GM13977 (cell line): Measurements from ENCODE around the gene MYO5B.

Experiments
- DNase-seq: peaks from one replicate; pipeline ENCODE4 v3.0.0; 2012; ENCODE audit warnings: low spot score
- CTCF ChIP-seq: IDR thresholded peaks from 2 replicates; pipeline ENCODE4 v1.5.1; 2012; ENCODE audit warnings: mild to moderate bottlenecking, control low read depth; ENCODE audit not compliant: insufficient read depth; ENCODE audit errors: extremely low read depth, missing control alignments
- in situ Hi-C: fragments of 300-500 bp; cut with MboI; formaldehyde crosslinking; loops from one replicate; pipeline ENCODE4 v1.12.0; 2022; ENCODE audit warnings: low sequenced_read_pairs, low pct_unique_long_range_greater_than_20kb, mixed read lengths, inconsistent platforms; ENCODE audit not compliant: unreplicated experiment

MYO5B gene

GRCh38 chr18:49880661-49881060, 314.3 kb downstream of the MYO5B start:
- TF ChIP-seq CTCF: no peak
- in situ Hi-C loops: no loop called here
- DNase-seq: no peak

GRCh38 chr18:49879271-49879580, 315.7 kb downstream of the MYO5B start:
- no peak for TF ChIP-seq CTCF
- in situ Hi-C loops: no loop called here
- DNase-seq: no peak

DNA sequence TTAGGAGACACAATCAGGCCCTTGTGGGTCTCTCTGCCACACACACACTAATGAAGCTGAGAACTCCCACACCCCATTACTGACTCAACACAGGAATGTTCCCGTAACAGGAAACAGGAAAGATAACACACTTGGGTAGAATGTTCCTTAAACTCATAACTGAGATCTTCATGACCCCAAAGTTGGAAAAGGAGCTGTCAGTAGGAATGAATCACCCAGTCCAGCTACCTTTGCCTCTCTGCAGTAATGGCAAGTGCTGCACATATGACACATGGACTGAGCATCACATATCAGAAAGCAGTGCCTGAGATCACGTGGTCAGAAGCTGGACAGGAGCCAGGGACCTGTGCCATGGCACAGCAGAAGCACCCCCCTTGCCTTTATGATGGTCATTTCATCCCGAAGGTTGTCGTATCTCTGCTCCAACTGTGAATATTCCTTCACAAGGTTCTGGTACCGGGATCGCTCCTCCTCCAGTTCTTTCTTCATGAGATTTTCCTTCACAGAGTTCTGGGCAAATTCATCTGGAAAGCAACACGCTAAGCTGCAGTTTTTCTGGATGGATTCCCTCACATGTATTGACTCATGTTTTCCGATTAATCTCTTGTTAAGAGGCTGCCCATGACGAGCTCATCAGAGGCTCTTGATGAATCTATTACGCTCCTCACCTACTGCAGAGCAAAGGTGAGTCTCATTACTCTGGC, 316.2 kb downstream of the MYO5B start:
- no peak for TF ChIP-seq CTCF
- no peak for DNase-seq
- in situ Hi-C loops: no loop called here

- DNase-seq: no peak
- in situ Hi-C loops: no loop called here
- no peak for TF ChIP-seq CTCF
Measured at GRCh38 chr18:49878015-49878414, 316.9 kb downstream of the MYO5B start.

DNA sequence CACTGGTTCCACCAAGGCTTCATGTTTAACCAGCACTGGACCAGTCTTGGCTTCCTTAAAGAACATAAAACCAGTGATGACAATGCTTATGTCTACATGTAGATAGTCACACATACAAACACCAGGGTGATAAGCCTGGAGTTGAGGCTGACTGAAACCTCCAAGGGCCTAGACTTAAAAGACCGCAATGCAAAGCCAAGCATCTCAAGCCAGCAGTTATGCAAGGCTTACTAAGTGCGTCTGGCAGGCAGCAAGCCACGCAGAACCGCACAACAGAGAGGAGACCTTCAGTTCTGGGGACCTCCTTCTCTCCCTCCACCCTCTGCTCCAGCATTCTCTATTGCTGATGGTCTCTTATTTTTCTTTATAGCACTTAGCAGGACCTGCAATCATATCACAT, 318.4 kb downstream of the MYO5B start:
- TF ChIP-seq CTCF: no peak
- no peak for DNase-seq
- in situ Hi-C loops: no loop called here

DNA sequence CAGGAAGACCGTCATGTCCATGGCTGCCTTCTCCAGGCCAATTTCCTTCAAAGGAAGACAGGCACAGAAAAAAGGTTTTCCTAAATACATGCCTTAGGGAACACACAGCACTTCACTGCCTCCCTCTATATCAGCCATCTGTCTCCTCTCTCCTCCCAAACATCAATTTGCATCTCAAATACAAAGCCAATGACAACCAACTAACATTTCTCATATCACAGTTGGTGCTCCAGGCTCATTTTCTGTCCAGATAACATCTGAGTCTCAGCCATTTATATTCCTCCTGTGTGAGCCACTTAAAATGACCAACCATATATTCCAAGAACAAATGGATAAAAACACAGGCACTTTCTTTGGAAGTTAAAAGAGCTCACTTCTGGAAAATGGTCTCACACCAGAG, 319.2 kb downstream of the MYO5B start:
- DNase-seq: no peak
- in situ Hi-C loops: no loop called here
- TF ChIP-seq CTCF: no peak

- in situ Hi-C loops: no loop called here
- no peak for DNase-seq
- TF ChIP-seq CTCF: no peak
Measured at GRCh38 chr18:49875155-49875554, 319.8 kb downstream of the MYO5B start.
